HUDEP-2 (cell line): ENCODE measurements around the gene SCG5.
"Not testable (repeated sequence)": the region's sequence is repeated elsewhere in the genome, so short reads cannot be mapped to it uniquely, and the experiment has no call there.

Experiments
- DNase-seq, 76 experiments: peaks; one replicate each; lab custom pipeline; 2025; ENCODE audit not compliant: unreplicated experiment in 76 of 76; lab: John Stamatoyannopoulos, UW

The SCG5 gene, protein sequence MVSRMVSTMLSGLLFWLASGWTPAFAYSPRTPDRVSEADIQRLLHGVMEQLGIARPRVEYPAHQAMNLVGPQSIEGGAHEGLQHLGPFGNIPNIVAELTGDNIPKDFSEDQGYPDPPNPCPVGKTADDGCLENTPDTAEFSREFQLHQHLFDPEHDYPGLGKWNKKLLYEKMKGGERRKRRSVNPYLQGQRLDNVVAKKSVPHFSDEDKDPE

DNA sequence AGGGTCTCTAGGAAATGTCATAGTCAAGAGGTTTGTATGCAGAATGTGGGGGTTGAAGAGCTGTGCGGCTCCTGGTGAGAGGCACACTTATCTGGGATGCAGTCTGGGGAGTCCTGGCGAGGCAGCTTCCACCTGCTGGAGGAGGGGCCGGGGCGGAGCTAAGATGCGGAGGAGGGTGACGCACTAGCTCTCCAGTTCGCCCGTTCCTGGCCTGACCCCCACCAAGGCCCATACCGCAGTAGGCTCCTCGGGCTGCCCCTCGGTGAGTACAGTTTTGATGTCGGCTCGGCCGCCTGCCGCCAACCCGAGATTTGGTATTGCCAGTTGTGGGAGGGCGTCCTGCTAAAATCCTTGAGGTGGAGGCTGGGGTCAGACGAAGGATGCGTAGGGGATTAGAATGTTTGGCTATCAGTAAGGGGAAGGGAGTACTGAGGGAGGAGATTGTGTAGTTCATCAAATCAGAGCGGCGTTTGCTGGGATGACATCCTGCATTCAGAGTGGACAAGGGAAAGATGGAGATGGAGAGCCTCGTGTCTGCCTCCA is at the start of gene SCG5:
Gene SCG5, plus strand, starts transcription at position 194 of the 543 bp plus-strand sequence. CDS start 1,883 bp downstream, outside the sequence.
- peak in 2 of 76 experiments; percentile 10 to 20 for DNase-seq

DNA sequence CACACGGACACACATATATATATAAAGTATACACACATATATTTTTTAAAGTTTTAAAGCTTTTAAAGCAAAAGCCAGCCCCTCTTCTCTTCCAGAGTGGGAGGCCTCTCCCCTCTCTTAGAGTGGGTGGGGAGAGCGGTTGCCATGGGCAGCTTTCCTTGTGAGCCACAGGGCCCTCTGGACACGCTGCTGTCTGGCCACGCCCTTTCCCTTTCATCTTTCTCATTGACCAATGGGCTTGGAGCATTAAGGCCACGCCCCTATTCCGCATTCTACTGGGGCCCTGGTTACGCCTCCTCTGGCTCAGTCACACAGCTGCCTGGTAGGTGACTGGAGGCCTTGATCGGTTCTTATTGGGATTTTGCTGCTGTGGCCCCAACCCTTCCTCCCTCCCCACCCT is 48.4 kb upstream of the SCG5 start, which contains the start of gene GOLGA8N:
Gene GOLGA8N, plus strand, starts transcription at position 306 of the 400 bp plus-strand sequence.
- DNase-seq, result not testable (repeated sequence)

DNA sequence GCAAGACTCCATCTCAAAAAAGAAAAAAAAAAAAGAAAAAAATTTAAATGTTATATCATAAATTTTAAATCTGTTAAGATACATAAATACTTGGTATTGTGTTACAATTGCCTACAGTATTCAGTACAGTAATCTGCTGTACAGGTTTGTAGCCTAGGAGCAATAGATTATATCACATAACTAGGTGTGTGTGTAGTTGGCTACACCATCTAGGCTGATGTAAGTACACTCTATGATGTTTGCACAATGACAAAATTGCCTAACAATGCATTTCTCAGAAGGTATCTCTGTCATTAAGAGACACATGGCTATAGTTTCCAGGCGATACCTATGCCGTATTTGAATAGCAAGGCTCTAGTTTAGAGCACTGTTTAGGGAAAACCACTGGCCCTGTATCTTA is 32.0 kb upstream of the SCG5 start:
- DNase-seq, result not testable (repeated sequence)

DNA sequence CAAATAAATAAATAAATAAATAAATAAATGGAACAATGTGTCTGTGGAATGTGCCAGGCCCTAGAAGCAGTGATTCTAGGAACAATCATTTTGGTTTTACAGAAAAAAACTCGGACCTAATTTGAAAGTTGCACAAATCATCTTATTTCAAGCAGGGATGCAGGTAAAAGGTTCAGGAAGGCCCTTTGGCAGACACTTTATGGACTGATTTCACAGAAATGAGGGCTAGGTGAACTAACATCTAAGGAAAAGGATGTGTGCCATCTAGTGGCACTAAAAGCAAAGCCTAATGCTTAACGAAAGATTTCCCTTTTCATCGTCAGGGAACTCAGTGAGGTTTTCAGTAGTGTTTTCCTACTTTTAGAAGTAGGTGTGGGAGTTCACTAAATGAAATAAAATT is 30.8 kb upstream of the SCG5 start:
- DNase-seq, result not testable (repeated sequence)

DNA sequence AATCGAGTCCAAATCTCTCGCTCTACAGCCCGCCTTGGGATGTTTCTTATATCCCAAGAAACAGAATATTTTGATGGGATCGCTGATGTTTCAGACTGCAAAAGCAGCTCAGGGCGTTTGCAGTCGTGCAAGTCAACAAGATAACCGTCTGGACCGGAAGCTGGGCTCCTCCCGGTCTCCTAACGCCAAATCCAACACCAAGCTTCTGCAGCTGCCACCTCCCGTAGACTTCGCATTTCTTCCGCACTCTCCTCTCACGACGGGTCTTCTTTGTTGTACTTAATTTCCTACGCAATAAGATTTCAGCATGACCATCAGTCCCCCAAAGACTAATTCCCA is 26.8 kb upstream of the SCG5 start:
- DNase-seq, result not testable (repeated sequence)

DNA sequence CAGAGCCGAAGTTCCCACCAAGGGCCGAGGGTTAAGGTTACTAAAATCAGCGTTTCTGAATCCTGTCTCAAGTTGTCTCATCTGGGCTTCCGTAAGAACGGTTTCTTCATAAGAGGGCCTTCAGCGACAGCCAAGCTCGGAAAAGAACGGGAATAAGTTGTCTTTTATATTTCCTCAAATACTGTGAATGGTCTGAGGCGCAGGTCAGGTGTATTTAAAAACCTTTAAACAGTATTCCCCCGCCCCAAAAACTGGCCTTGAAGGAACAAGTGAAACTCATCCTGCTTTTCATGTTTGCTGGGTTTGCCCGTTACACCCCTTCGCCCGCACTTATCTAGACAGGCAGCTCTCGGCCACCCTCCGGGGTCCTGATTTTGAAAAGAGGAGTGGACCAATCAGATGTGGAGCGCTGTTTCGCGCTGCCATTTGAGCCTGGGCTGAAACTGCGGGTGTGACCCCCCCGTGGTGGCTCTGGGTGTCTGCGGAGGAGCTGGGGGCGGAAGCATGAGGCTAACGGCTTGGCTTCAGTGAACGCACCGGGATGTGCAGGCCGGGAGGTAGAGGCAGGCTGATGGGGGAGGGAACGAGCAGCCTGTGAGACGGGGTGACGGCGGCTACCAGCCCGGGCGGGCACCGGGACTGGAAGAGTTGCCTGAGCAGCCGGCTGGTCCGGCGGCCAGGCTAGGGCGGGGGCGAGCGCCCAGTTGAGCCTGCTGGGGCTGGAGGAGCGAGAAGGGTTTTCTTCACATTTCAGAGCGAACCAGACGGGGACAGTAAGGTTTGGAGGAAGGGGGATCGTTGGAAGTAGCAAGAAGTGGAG is 26.2 kb upstream of the SCG5 start, which contains the start of gene ARHGAP11A:
Gene ARHGAP11A, plus strand, starts transcription at position 454 of the 820 bp plus-strand sequence. CDS start 708 bp downstream, outside the sequence.
- not testable (repeated sequence) for DNase-seq

DNA sequence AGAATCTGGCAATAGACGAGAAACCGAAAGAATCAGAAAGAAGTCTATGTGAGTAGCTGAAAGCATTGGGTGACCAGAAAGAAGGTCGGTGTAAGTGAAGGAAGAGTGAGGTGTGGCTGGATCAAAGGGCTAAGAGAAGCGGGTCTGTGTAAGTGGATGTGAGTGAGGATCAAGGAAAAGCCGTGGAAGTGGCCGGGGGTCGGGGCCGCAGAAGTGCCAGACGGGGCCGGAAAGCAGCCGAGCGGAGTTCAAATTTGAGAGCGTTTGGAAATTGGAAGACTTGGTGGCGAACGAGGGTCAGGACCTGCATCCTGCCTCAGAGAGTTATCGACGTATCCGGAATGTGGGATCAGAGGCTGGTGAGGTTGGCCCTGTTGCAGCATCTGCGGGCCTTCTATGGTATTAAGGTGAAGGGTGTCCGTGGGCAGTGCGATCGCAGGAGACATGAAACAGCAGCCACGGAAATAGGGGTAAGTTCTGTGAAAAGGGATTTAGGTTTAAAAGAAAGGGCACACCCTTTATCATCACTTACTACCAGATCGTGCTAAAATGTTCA is 25.6 kb upstream of the SCG5 start:
- not testable (repeated sequence) for DNase-seq

DNA sequence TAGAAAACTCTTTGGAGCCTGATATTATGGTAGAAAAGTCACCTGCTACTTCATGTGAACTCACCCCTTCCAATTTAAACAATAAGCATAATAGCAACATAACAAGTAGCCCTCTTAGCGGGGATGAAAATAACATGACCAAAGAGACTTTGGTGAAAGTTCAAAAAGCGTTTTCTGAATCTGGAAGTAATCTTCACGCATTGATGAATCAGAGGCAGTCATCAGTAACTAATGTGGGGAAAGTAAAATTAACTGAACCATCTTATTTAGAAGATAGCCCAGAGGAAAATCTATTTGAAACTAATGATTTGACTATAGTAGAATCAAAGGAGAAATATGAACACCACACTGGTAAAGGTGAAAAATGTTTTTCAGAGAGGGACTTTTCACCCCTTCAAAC is 5.1 kb upstream of the SCG5 start:
- no peak for DNase-seq

DNA sequence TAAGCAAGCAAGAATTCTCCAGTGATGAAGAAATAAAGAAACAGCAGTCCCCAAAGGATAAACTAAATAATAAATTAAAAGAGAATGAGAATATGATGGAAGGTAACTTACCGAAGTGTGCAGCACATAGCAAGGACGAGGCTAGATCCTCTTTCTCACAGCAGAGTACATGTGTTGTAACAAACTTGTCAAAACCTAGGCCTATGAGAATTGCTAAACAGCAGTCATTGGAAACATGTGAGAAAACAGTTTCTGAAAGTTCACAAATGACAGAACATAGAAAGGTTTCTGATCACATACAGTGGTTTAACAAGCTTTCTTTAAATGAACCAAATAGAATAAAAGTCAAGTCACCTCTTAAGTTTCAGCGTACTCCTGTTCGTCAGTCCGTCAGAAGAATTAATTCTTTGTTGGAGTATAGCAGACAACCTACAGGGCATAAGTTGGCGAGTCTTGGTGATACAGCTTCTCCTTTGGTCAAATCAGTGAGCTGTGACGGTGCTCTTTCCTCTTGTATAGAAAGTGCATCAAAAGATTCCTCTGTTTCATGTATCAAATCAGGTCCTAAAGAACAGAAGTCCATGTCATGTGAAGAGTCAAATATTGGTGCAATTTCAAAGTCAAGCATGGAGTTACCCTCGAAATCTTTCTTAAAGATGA is 4.5 kb upstream of the SCG5 start:
- DNase-seq, result no peak

DNA sequence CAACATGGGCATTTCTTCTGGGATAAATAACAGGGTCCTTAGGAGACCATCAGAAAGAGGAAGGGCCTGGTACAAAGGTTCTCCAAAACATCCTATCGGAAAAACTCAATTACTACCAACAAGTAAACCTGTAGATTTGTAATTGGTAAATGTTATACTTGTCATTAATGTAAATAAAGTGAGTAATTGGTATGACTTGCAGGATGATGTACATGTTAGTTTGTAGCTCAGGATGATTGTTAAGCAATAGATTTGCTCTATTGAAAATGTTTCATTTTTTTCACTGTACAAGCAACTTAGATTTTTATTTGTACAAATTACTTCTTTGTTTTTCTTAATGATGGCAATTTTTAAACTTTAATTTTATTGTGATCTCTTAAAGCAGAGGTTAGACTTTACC is 3.8 kb upstream of the SCG5 start:
- no peak for DNase-seq

DNA sequence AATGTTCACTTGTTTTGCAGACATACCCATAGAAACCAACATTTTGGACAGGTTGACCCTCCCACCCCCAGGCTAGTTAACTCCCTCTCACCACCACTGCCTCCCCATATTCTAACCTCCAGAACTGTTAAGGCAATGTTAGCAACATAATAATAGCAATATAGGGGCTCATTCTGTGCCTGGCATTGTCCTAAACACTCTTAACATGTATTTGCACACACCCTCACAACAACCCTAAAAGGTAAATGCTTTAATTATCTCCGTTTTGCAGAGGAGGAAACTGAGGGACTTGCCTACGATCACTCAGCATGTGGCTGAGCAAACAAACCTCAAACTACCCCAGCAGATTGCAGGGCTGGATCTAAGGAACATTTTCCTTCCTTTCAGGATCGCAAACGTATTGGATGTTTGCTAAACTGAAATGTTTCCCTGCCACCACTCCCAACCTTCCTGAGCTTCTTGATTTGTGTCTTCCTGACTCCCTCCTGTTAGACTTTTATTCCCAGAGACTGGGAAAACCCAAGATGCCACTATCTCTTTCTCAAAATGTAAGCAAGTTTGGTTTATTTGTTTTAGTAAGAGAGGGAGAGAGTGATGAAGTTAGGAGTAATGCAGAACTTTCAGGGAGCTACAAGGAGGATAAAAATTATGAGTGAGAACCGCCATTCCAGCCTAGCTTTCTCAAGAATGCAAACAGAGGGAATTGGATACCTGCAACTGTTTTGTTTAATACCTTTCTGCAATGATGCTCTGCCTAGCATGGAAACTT is 1.3 kb downstream of the SCG5 start:
- DNase-seq, result no peak

DNA sequence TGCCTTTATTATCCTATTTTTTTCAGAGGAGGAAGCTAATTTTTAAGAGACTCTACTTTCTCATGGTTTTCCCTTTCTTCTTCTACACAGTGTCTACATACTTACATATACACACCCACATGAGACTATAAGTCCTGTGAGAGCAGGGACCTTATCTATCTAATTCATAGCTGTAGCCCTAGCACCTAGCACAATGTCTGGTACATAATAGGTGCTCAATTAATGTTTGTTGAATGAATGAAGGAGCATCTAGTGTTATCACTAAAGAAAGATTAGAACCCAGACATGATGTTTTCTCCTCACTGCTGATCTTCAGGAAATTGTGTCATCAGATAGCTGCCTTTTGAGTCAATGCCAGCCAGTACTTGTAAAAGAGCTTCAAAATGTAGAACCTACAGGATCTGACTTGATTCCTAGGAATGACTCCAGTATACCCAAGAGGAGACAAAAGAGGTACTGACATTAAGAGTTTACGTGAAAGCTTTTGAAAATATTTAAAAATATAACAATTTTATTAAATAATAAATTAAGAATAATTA is 2.5 kb downstream of the SCG5 start:
- DNase-seq, result no peak

DNA sequence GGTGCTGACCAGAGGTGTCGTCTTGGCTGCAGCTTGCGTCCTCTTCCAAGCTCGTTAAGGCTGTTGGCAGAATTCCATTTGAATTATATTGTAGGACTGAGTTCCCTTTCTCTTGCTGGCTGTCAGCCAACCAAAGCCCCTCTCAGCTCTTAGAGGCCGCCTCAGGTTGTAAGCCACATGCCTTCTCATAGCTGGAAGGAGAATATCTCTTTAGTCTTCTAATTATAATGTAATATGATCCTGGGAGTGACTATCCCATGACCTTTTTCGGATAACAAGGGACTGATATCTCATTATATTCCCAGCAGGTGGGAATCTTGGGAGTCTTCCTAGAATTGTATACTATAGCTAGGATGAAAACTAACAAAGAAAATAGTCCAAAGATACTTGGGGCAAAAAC is 4.8 kb downstream of the SCG5 start:
- DNase-seq, result no peak

DNA sequence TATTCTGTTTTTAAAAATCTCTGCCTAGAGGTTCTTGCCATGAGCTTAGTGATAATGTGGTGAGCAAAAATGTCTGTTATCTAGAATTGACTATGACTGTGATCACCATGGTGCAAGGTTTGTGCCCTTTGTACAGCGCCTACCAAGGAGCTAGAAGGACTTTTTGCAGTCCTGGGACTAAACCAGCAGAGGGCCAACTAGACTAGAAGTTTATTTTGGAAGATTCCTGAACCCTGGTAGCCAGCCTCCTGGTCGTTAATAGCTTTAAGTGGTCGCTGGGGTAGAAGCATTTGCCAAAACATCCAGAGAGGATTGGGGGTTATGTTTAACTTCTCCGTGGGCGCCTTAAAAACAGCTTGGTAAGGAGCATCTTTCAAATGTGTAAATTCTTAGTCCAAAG is 7.8 kb downstream of the SCG5 start:
- DNase-seq, result peak in 9 of 76 experiments; percentile 3 to 28 (median 13)

DNA sequence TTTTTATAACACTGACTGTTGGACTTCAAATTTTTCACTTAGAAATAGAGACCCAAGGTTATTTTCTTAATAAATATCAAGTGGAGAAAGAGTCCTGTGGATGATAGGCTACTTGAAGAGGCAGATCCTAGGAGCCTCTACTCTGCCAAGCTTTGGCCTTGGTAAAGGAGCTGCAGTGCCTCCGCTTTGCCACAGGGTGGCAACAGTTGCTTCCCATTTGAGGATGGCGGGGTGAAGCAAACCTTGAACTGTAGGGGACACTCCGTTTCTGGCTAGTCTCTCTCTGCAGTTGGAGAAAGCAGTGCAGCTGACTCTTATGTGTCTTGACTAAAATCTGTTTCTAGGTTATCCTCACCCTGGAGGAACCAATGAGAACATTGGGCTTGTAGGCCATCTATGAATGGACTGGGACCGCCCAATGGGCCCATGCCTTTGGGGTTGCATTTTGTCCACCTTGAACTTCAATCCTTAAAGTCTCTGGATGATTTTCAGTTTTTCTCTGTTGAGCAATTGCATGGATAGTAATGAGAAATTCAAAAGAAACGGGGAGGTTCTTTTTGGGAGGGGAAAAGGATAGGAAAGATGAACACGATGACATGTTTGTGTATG is 9.8 kb downstream of the SCG5 start:
- DNase-seq, result peak in 48 of 76 experiments; percentile 2 to 64 (median 32)

DNA sequence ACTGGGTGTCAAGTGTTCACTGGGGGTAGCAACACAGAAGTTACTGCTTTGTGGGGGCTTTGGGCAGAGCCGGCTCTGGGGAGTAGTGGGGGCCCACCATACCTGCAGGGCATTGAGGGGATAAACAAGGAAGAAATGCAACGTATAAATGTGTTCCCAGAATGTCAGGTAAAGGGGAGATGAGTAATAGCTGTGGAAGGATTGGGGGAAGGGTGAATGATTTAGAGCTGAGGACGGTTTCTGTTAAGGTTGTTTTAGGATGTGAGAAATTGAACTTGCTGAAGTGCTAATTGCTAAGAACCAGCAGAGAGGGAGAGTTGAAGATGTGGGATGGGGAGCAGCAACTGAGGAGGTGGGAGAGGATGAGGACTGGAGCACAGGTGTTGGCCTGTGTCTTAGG is 10.7 kb downstream of the SCG5 start:
- DNase-seq, result no peak

DNA sequence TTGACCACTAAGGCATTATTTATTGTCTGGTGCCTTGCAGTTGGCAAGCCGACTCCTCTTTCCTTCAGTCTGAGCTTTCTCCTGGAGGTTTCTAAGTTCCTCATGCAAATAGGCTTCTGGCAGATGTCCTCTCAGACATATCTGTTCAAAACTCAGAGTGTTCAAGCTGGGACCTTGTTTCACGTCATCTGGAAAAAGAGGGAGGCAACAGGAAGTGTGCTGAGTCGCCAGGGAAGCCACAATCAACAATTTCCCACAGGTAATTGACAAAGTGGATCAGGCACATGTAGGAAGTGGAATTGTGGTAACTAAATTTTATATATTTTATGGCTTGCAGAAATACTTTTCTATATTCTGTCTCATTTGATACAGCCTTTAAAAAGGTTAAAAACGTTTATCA is 14.6 kb downstream of the SCG5 start:
- DNase-seq, result no peak

DNA sequence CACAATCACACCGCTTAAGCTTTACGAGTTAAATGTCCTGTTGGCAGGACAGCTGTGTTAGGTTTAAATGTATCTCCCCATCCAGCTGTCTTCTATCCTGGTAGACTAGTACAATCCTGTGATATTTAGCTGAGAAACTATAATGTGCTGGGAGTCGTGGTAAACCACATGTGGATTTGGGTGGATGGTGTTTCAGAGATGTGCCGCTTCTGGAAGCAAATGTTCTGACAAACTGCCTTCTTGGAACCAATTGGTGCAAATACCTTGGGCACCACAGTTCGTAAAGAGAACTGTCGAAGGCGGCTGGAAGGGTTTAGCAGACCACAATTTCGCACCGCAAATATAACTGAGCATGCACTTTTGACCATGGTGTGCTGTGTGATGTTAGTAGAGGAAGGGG is 15.0 kb downstream of the SCG5 start:
- DNase-seq, result no peak

DNA sequence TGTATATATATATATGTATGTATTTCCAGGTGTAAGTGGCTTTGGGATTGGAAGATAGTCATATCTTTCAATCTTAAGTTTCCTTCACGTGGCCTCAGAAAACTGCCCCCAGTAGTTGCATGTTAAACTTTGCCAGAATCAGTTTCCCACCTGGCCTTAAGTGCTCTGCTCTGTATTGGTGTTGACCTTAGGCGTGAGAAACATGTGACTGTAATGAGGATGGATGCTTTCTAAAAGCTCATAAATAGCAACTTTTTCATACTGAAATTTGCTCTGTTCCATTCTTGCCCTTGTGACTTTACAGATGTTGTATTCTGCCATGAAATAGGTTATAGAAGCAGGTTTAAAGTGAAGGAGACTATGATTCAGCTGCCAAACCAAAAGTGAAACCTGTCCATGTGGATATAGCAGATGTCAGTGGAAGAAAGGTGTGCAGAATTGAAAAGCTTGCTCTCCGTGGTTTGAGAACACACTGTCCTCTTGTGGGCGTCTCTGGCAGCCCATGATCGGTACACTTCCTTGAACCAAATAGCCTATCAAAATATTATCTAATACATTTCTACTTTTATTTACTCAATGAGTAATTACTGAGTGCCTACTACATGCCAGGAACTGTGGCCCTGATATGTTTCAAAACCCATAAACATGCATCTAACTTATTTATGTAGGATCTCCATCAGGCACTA is 15.8 kb downstream of the SCG5 start:
- no peak for DNase-seq
